ENCODE data around the gene PIK3C2G. TPM values are rescaled to one million over a fixed set of nuclear protein-coding genes. Genes with fewer than 3 reads are reported as not detected.

The PIK3C2G gene
- total and polyA plus RNA-seq, 2 of the 13 experiments (the other 11 are each of a cell fraction or from before 2014, with no cell fraction given): not detected

GRCh38 chr12:18383203-18383602 is 121.9 kb downstream of the PIK3C2G start (continued):
- TF ChIP-seq MIER3 (CRISPR knock-in tag; IDR thresholded peaks at IDR 0.05; ENCODE audit: borderline replicate concordance) (0 out of 2 replicates have a peak, but pooled peaks have one; percentile 22), ZNF614 (CRISPR knock-in tag; IDR thresholded peaks at IDR 0.05; ENCODE audit: borderline replicate concordance) (0 out of 2 replicates have a peak, but pooled peaks have one; percentile 28), ZNF431 (CRISPR knock-in tag; IDR thresholded peaks at IDR 0.05; ENCODE audit: borderline replicate concordance, low read depth) (no peak), KDM5B (CRISPR knock-in tag; IDR thresholded peaks at IDR 0.05; ENCODE audit: borderline replicate concordance) (no peak), SOX6 (IDR thresholded peaks at IDR 0.05) (no peak), SOX6 (CRISPR knock-in tag; IDR thresholded peaks at IDR 0.05) (peak; percentile 52; the same call in 1 of the 2 replicates), ZNF747 (CRISPR knock-in tag; IDR thresholded peaks at IDR 0.05; ENCODE audit: borderline replicate concordance) (no peak), SNAPC2 (CRISPR knock-in tag; IDR thresholded peaks at IDR 0.05) (no peak), RARA (CRISPR knock-in tag; IDR thresholded peaks at IDR 0.05) (peak; percentile 51), ZUFSP (CRISPR knock-in tag; IDR thresholded peaks at IDR 0.05; ENCODE audit: borderline replicate concordance) (no peak), TAF15 (IDR thresholded peaks at IDR 0.05; ENCODE audit: low read depth, low read length, poor library complexity, severe bottlenecking) (no peak), NAIF1 (CRISPR knock-in tag; IDR thresholded peaks at IDR 0.05; ENCODE audit: borderline replicate concordance) (no peak), SRF (IDR thresholded peaks at IDR 0.05; ENCODE audit: low read depth, low read length) (no peak), PRDM15 (CRISPR knock-in tag; IDR thresholded peaks at IDR 0.05) (no peak), NFE2 (CRISPR knock-in tag; IDR thresholded peaks at IDR 0.05) (no peak), ZNF331 (CRISPR knock-in tag; IDR thresholded peaks at IDR 0.05) (peak; percentile 57; the same call in 1 of the 2 replicates), ZNF710 (CRISPR knock-in tag; IDR thresholded peaks at IDR 0.05; ENCODE audit: borderline replicate concordance) (no peak), ZNF674 (CRISPR knock-in tag; IDR thresholded peaks at IDR 0.05; ENCODE audit: low read depth) (no peak), ELF1 (CRISPR knock-in tag; IDR thresholded peaks at IDR 0.05) (no peak), SETDB1 (CRISPR knock-in tag; IDR thresholded peaks at IDR 0.05; ENCODE audit: borderline replicate concordance) (no peak), FOXO1 (CRISPR knock-in tag; IDR thresholded peaks at IDR 0.05) (no peak), ZFP36 (IDR thresholded peaks at IDR 0.05; ENCODE audit: borderline replicate concordance, low read depth, low read length, partially characterized antibody) (no peak), ATRX (CRISPR knock-in tag; IDR thresholded peaks at IDR 0.05; ENCODE audit: borderline replicate concordance) (no peak)
